OCI-LY1 (cell line): ENCODE measurements around the gene AGFG1.

Experiments used
- H2AFZ ChIP-seq: fragments of 200-600 bp; sonication (generic), shearing (Covaris generic); 2 replicates; pipeline ENCODE4 v1.6.0; 2014; ENCODE audit warnings: antibody characterized with exemption, mild to moderate bottlenecking, low read length
- H3F3A ChIP-seq: fragments of 200-600 bp; sonication (generic), shearing (Covaris generic); 2 replicates; pipeline ENCODE4 v1.6.0; 2014; ENCODE audit warnings: mild to moderate bottlenecking, antibody characterized with exemption, low read length, moderate library complexity; ENCODE audit not compliant: insufficient read depth
- H3K27ac ChIP-seq: fragments of 200-600 bp; sonication (generic); 2 replicates; pipeline ENCODE4 v1.5.1; 2014; ENCODE audit warnings: low read length, mixed run types, mild to moderate bottlenecking, low read depth; ENCODE audit not compliant: poor library complexity, severe bottlenecking
- H3K27me3 ChIP-seq: fragments of 200-600 bp; sonication (generic); 2 replicates; pipeline ENCODE4 v1.6.0; 2014; ENCODE audit warnings: antibody characterized with exemption, mild to moderate bottlenecking, low read length, moderate library complexity; ENCODE audit not compliant: insufficient read depth
- H3K36me3 ChIP-seq: fragments of 200-600 bp; sonication (generic); 2 replicates; pipeline ENCODE4 v1.6.1; 2014; ENCODE audit warnings: mild to moderate bottlenecking, antibody characterized with exemption, low read length, moderate library complexity, mixed read lengths; ENCODE audit not compliant: insufficient read depth
- H3K4me1 ChIP-seq: fragments of 200-600 bp; sonication (generic); 2 replicates; pipeline ENCODE4 v1.5.1; 2014; ENCODE audit warnings: mild to moderate bottlenecking, low read length, moderate library complexity; ENCODE audit not compliant: insufficient read depth, severe bottlenecking
- H3K4me2 ChIP-seq: fragments of 200-600 bp; sonication (generic), shearing (Covaris generic); 2 replicates; pipeline ENCODE4 v1.6.1; 2014; ENCODE audit warnings: low read length
- H3K4me3 ChIP-seq: fragments of 200-600 bp; sonication (generic); 2 replicates; pipeline ENCODE4 v1.5.1; 2014; ENCODE audit warnings: low read length, low read depth, mild to moderate bottlenecking, mixed read lengths; ENCODE audit not compliant: poor library complexity, severe bottlenecking
- H3K79me2 ChIP-seq: fragments of 200-600 bp; shearing (Covaris generic); 2 replicates; pipeline ENCODE4 v1.6.1; 2016; ENCODE audit warnings: mixed run types, low read length, mixed read lengths; ENCODE audit not compliant: insufficient read depth
- H3K9ac ChIP-seq: fragments of 200-600 bp; sonication (generic), shearing (Covaris generic); 2 replicates; pipeline ENCODE4 v1.6.1; 2014; ENCODE audit warnings: mild to moderate bottlenecking, low read length, mixed read lengths
- H3K9me2 ChIP-seq: fragments of 200-600 bp; sonication (generic), shearing (Covaris generic); 2 replicates; pipeline ENCODE4 v1.6.1; 2014; ENCODE audit warnings: low read depth, mild to moderate bottlenecking, low read length, mixed read lengths
- H3K9me3 ChIP-seq: fragments of 200-600 bp; shearing (Covaris generic); 2 replicates; pipeline ENCODE4 v1.6.1; 2014; ENCODE audit warnings: low read length, mixed read lengths
- H4K20me1 ChIP-seq: fragments of 200-600 bp; sonication (generic), shearing (Covaris generic); 2 replicates; pipeline ENCODE4 v1.6.0; 2016; ENCODE audit warnings: mild to moderate bottlenecking, low read length; ENCODE audit not compliant: insufficient read depth
- CTCF ChIP-seq: fragments of 200-600 bp; sonication (generic), shearing (Covaris generic); IDR thresholded peaks from 2 replicates; pipeline ENCODE4 v1.5.1; 2017; ENCODE audit warnings: mild to moderate bottlenecking, antibody characterized with exemption, low read length, moderate library complexity, mixed read lengths
- EZH2 ChIP-seq: fragments of 200-600 bp; sonication (generic), shearing (Covaris generic); IDR thresholded peaks from 2 replicates; pipeline ENCODE4 v1.8.0; 2017; ENCODE audit warnings: borderline replicate concordance, mixed run types, mild to moderate bottlenecking, antibody characterized with exemption, low read length, moderate library complexity, mixed read lengths

Gene AGFG1

GRCh38 chr2:227602358-227602757 lies 130.4 kb downstream of the AGFG1 start:
- H4K20me1 ChIP-seq: no peaks in the 10 kb centered on the region
- H3K4me1 ChIP-seq: no peaks in the 10 kb centered on the region
- H3K36me3 ChIP-seq: no peaks in the 10 kb centered on the region
- H3K4me3 ChIP-seq: no peak overlapping the region
- H3K27me3 ChIP-seq: no peaks in the 10 kb centered on the region
- no peak overlapping the region for H3K9ac ChIP-seq
- H3K9me3 ChIP-seq: no peaks in the 10 kb centered on the region
- H3F3A ChIP-seq: no peaks in the 10 kb centered on the region
- H3K79me2 ChIP-seq: no peaks in the 10 kb centered on the region
- H2AFZ ChIP-seq: no peak overlapping the region
- H3K27ac ChIP-seq: no peak overlapping the region
- no peak overlapping the region for H3K4me2 ChIP-seq
- H3K9me2 ChIP-seq: no peaks in the 10 kb centered on the region
- TF ChIP-seq CTCF: no peak
- no peak for TF ChIP-seq EZH2

- no peaks in the 10 kb centered on the region for H3K27me3 ChIP-seq
- H3K4me3 ChIP-seq: no peak overlapping the region
- H3K4me1 ChIP-seq: no peaks in the 10 kb centered on the region
Observed at GRCh38 chr2:227606476-227606875, 134.5 kb downstream of the AGFG1 start.

GRCh38 chr2:227607941-227608340 lies 136.0 kb downstream of the AGFG1 start:
- Histone ChIP-seq H3K4me2 (no peak overlapping the region), H3K36me3 (no peaks in the 10 kb centered on the region), H3K4me3 (no peak overlapping the region), H3K9me2 (no peaks in the 10 kb centered on the region), H3K9ac (no peak overlapping the region), H3F3A (no peaks in the 10 kb centered on the region), H3K9me3 (no peaks in the 10 kb centered on the region), H3K79me2 (no peaks in the 10 kb centered on the region), H3K27ac (no peak overlapping the region), H4K20me1 (no peaks in the 10 kb centered on the region), H3K27me3 (no peaks in the 10 kb centered on the region), H2AFZ (no peak overlapping the region), H3K4me1 (no peaks in the 10 kb centered on the region)
- no peak for TF ChIP-seq EZH2
- TF ChIP-seq CTCF: no peak

More at GRCh38 chr2:227606476-227606875, 134.5 kb downstream of the AGFG1 start:
- H3K9ac ChIP-seq: no peak overlapping the region
- no peak overlapping the region for H3K4me2 ChIP-seq
- H3K9me2 ChIP-seq: no peaks in the 10 kb centered on the region
- no peaks in the 10 kb centered on the region for H3K79me2 ChIP-seq
- TF ChIP-seq CTCF (no peak), EZH2 (no peak)
- no peak overlapping the region for H3K27ac ChIP-seq
- H3K36me3 ChIP-seq: no peaks in the 10 kb centered on the region
- H3F3A ChIP-seq: no peaks in the 10 kb centered on the region
- no peaks in the 10 kb centered on the region for H4K20me1 ChIP-seq
- no peak overlapping the region for H2AFZ ChIP-seq
- no peaks in the 10 kb centered on the region for H3K9me3 ChIP-seq
